Left lung (tissue), 10 donors: ENCODE measurements around the gene REEP1. TPM values are rescaled to one million over a fixed set of nuclear protein-coding genes. Genes with fewer than 3 reads are reported as not detected.

Experiments
- ATAC-seq: fragments of 200-7000 bp; cut with Tn5 transposase; one replicate; pipeline ENCODE4 v1.9.1; 2020; ENCODE audit warnings: moderate library complexity
- DNase-seq, 4 donors: peaks; one replicate each; pipeline ENCODE4 v3.0.0-alpha.2; 2013 to 2020
- H3K27ac ChIP-seq, 2 donors: fragments of 200-600 bp; sonication (generic) in 1 of 2; one replicate each; pipeline versions ENCODE4 v1.5.0 to v1.8.0; 2020 to 2021
- H3K27me3 ChIP-seq, 2 donors: fragments of 200-600 bp; sonication (generic) in 1 of 2; one replicate each; pipeline versions ENCODE4 v1.5.0 to v1.8.0; 2020 to 2021
- H3K36me3 ChIP-seq, 2 donors: fragments of 200-600 bp; sonication (generic) in 1 of 2; one replicate each; pipeline versions ENCODE4 v1.5.0 to v1.8.0; 2020 to 2021
- H3K4me1 ChIP-seq, 2 donors: fragments of 200-600 bp; one replicate each; pipeline ENCODE4 v1.8.0; 2021
- H3K4me3 ChIP-seq, 2 donors: fragments of 200-600 bp; sonication (generic) in 1 of 2; one replicate each; pipeline versions ENCODE4 v1.5.0 to v1.8.0; 2020 to 2021; ENCODE audit warnings: mild to moderate bottlenecking in 1 of 2
- H3K9me3 ChIP-seq, 2 donors: fragments of 200-600 bp; sonication (generic) in 1 of 2; one replicate each; pipeline versions ENCODE4 v1.5.0 to v1.8.0; 2020 to 2021
- CTCF ChIP-seq, 2 donors: fragments of 200-600 bp; sonication (generic) in 1 of 2; IDR thresholded peaks; one replicate each; pipeline versions ENCODE4 v1.5.0 to v1.8.0; 2021; ENCODE audit warnings: antibody characterized with exemption in 2 of 2
- intact Hi-C, 2 donors: fragments of 100-400 bp; cut with DNase I; formaldehyde crosslinking; loops; one replicate each; pipeline versions ENCODE4 v1.11.2 to v1.14.2; 2022
- polyA plus RNA-seq, 6 donors: library from polyadenylated mRNA; unstranded; fragments of 120-200 nt; gene quantifications; one replicate each; pipeline ENCODE4 v1.2.1, GENCODE V29; 2013; ENCODE audit not compliant: insufficient read length in 6 of 6
- total RNA-seq, 2 donors: library from RNA; stranded (reverse); fragmentation: NEBNext Ultra II Directional; extraction: Animal tissue kit (Norgen Biotek cat#: 25700); gene quantifications; one replicate each; pipeline ENCODE4 v1.2.1, GENCODE V29; 2021
- donor health status: DM: no; HTN: yes; CAD: no.
- donor health status: DM: no; HTN: no; CAD: no.

REEP1 gene
- total and polyA plus RNA-seq, 8 donors, result 4.8 to 19.9 (median 17.1) TPM

GRCh38 chr2:86370579-86370978 is 33.2 kb upstream of the REEP1 start:
- H3K27ac ChIP-seq, result no peak overlapping the region
- H3K4me1 ChIP-seq, result peaks cover 0 to 7% of the 10 kb centered on the region in 2 donors
- H3K27me3 ChIP-seq, result no peaks in the 10 kb centered on the region
- no peak for TF ChIP-seq CTCF (IDR thresholded peaks at IDR 0.05)
- DNase-seq (no peak), ATAC-seq (no peak)
- H3K36me3 ChIP-seq, result no peaks in the 10 kb centered on the region
- intact Hi-C loops, result no loop called here
- no peaks in the 10 kb centered on the region for H3K9me3 ChIP-seq
- no peak overlapping the region for H3K4me3 ChIP-seq

- intact Hi-C loops, result loop anchor here in 1 of 2 donors (10.0 kb wide), 1 partner anchor 143 kb away; no protein-coding TSS in a partner anchor
- H3K9me3 ChIP-seq, result no peaks in the 10 kb centered on the region
- H3K4me3 ChIP-seq, result no peak overlapping the region
- H3K27ac ChIP-seq, result no peak overlapping the region
- ATAC-seq (peak; percentile 83), DNase-seq (peak in 2 of 4 donors; percentile 42 to 60)
- H3K36me3 ChIP-seq, result no peaks in the 10 kb centered on the region
- TF ChIP-seq CTCF (IDR thresholded peaks at IDR 0.05), result peak; percentile 18 to 61
- H3K4me1 ChIP-seq, result peaks cover 0 to 7% of the 10 kb centered on the region in 2 donors
- no peaks in the 10 kb centered on the region for H3K27me3 ChIP-seq
Observed at GRCh38 chr2:86368161-86368824, 30.9 kb upstream of the REEP1 start.

GRCh38 chr2:86367499-86367777 is 30.0 kb upstream of the REEP1 start:
- no peaks in the 10 kb centered on the region for H3K27me3 ChIP-seq
- no peaks in the 10 kb centered on the region for H3K9me3 ChIP-seq
- TF ChIP-seq CTCF (IDR thresholded peaks at IDR 0.05), result no peak
- no peak overlapping the region for H3K27ac ChIP-seq
- peaks cover 0 to 7% of the 10 kb centered on the region in 2 donors for H3K4me1 ChIP-seq
- H3K36me3 ChIP-seq, result no peaks in the 10 kb centered on the region
- DNase-seq (no peak), ATAC-seq (no peak)
- intact Hi-C loops, result loop anchor here in 1 of 2 donors (10.0 kb wide), 1 partner anchor 143 kb away; no protein-coding TSS in a partner anchor
- H3K4me3 ChIP-seq, result no peak overlapping the region

- no peak overlapping the region for H3K27ac ChIP-seq
- no peaks in the 10 kb centered on the region for H3K36me3 ChIP-seq
- ATAC-seq (no peak), DNase-seq (no peak)
- no peaks in the 10 kb centered on the region for H3K27me3 ChIP-seq
- no peak for TF ChIP-seq CTCF (IDR thresholded peaks at IDR 0.05)
- no peaks in the 10 kb centered on the region for H3K9me3 ChIP-seq
- H3K4me3 ChIP-seq, result no peak overlapping the region
- intact Hi-C loops, result loop anchor here in 1 of 2 donors (10.0 kb wide), 1 partner anchor 142 kb away; no protein-coding TSS in a partner anchor
- peaks cover 0 to 7% of the 10 kb centered on the region in 2 donors for H3K4me1 ChIP-seq
Observed at GRCh38 chr2:86366651-86367498, 29.4 kb upstream of the REEP1 start.

GRCh38 chr2:86364894-86365293 is 27.5 kb upstream of the REEP1 start:
- intact Hi-C loops, result loop anchor here in 1 of 2 donors (10.0 kb wide), 1 partner anchor 140 kb away; no protein-coding TSS in a partner anchor
- TF ChIP-seq CTCF (IDR thresholded peaks at IDR 0.05), result no peak
- no peak overlapping the region for H3K27ac ChIP-seq
- peaks cover 0 to 7% of the 10 kb centered on the region in 2 donors for H3K4me1 ChIP-seq
- no peaks in the 10 kb centered on the region for H3K9me3 ChIP-seq
- no peaks in the 10 kb centered on the region for H3K27me3 ChIP-seq
- no peak overlapping the region for H3K4me3 ChIP-seq
- H3K36me3 ChIP-seq, result no peaks in the 10 kb centered on the region
- DNase-seq (no peak), ATAC-seq (no peak)
